Measurements from ENCODE around the gene COMMD10.

- TF ChIP-seq, protein P1, sequence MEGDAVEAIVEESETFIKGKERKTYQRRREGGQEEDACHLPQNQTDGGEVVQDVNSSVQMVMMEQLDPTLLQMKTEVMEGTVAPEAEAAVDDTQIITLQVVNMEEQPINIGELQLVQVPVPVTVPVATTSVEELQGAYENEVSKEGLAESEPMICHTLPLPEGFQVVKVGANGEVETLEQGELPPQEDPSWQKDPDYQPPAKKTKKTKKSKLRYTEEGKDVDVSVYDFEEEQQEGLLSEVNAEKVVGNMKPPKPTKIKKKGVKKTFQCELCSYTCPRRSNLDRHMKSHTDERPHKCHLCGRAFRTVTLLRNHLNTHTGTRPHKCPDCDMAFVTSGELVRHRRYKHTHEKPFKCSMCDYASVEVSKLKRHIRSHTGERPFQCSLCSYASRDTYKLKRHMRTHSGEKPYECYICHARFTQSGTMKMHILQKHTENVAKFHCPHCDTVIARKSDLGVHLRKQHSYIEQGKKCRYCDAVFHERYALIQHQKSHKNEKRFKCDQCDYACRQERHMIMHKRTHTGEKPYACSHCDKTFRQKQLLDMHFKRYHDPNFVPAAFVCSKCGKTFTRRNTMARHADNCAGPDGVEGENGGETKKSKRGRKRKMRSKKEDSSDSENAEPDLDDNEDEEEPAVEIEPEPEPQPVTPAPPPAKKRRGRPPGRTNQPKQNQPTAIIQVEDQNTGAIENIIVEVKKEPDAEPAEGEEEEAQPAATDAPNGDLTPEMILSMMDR (IDR thresholded peaks at IDR 0.05 in 8 of 11, conservative IDR thresholded peaks at IDR 0.05 in 3 of 11) = no peak
- no peak for TF ChIP-seq POLR2AphosphoS5 (IDR thresholded peaks at IDR 0.05)
Observed at GRCh38 chr5:116142495-116142894, 57.7 kb downstream of the COMMD10 start.
